HepG2 (cell line): ENCODE measurements around the gene RAMP3. TPM values are rescaled to one million over a fixed set of nuclear protein-coding genes. Genes with fewer than 3 reads are reported as not detected.

Experiments
- ATAC-seq: fragments of 200-7000 bp; cut with Tn5 transposase; 3 replicates; pipeline ENCODE4 v1.9.1; 2020; ENCODE audit warnings: mild to moderate bottlenecking, moderate library complexity
- BruUV-seq: library from RNA; stranded (reverse); fragments of 400-500 nt; replicated peaks from 2 replicates; lab custom pipeline; 2021; lab: Mats Ljungman, UMichigan
- CTCF ChIA-PET: fragments of 300-600 bp; formaldehyde crosslinking; extraction: SDS; loops from one replicate; lab custom pipeline; 2021; ENCODE audit warnings: low total read pairs, inconsistent platforms, low intra/inter-chr PET ratio; lab: Yijun Ruan, JAX
- POLR2A ChIA-PET: fragments of 350-600 bp; sonication (Branson Sonifier 250); formaldehyde crosslinking; loops from one replicate; lab custom pipeline; 2020; ENCODE audit warnings: antibody characterized with exemption, inconsistent platforms; lab: Yijun Ruan, JAX
- DNase-seq: peaks from one replicate; pipeline ENCODE4 v3.0.0-alpha.2; 2015; ENCODE audit warnings: low spot score
- FAIRE-seq: peaks from 3 replicates; lab custom pipeline; 2011; peaks lifted over from hg19 to GRCh38; lab: Jason Lieb, UNC
- H2AFZ ChIP-seq: one replicate; pipeline ENCODE4 v1.6.1; 2011; ENCODE audit warnings: low read length, inconsistent platforms
- H3K27ac ChIP-seq: fragments of 300-600 bp; 3 replicates; pipeline ENCODE4 v1.8.0; 2011; ENCODE audit warnings: mixed run types, mild to moderate bottlenecking, mixed read lengths, low read length, inconsistent platforms; ENCODE audit not compliant: insufficient read depth; ENCODE audit errors: extremely low read length
- H3K27me3 ChIP-seq, 2 experiments: fragments of 200-600 bp in 1 of 2; 2 replicates in 1 of 2; 3 replicates in 1 of 2; pipeline versions ENCODE4 v1.6.0 to v1.8.0; 2011; ENCODE audit warnings: low read length in 2 of 2, mild to moderate bottlenecking in 2 of 2, moderate library complexity in 2 of 2, inconsistent platforms in 1 of 2; ENCODE audit not compliant: insufficient read depth in 2 of 2, control insufficient read depth in 1 of 2
- H3K36me3 ChIP-seq, 2 experiments: fragments of 200-600 bp in 1 of 2; replicated peaks in 1 of 2; 2 replicates in 1 of 2; 3 replicates in 1 of 2; pipeline versions ENCODE4 v1.5.1 to v1.8.0; 2011; ENCODE audit warnings: low read length in 2 of 2, inconsistent platforms in 1 of 2; ENCODE audit not compliant: insufficient read depth in 2 of 2, control insufficient read depth in 1 of 2
- H3K4me1 ChIP-seq: 2 replicates; pipeline ENCODE4 v1.5.1; 2012; ENCODE audit warnings: low read length, inconsistent platforms; ENCODE audit not compliant: insufficient read depth
- H3K4me2 ChIP-seq: 2 replicates; pipeline ENCODE4 v1.6.0; 2011; ENCODE audit warnings: low read depth, low read length, inconsistent platforms
- H3K4me3 ChIP-seq, 3 experiments: fragments of 200-600 bp in 1 of 3; sonication (generic), shearing (Covaris generic) in 1 of 3; replicated peaks in 1 of 3; 2 replicates each; pipeline ENCODE4 v1.5.1; 2011 to 2016; ENCODE audit warnings: low read length in 3 of 3, inconsistent platforms in 2 of 3, low read depth in 2 of 3, mild to moderate bottlenecking in 2 of 3, control low read depth in 1 of 3, mixed read lengths in 1 of 3; ENCODE audit not compliant: insufficient read depth in 1 of 3
- H3K79me2 ChIP-seq: one replicate; pipeline ENCODE4 v1.6.1; 2011; ENCODE audit warnings: low read length, inconsistent platforms; ENCODE audit not compliant: insufficient read depth
- H3K9ac ChIP-seq: 2 replicates; pipeline ENCODE4 v1.6.0; 2011; ENCODE audit warnings: mild to moderate bottlenecking, low read depth, low read length, inconsistent platforms; ENCODE audit not compliant: insufficient read depth
- H3K9me3 ChIP-seq: 2 replicates; pipeline ENCODE4 v1.5.1; 2012; ENCODE audit warnings: mild to moderate bottlenecking, low read length
- H4K20me1 ChIP-seq: 2 replicates; pipeline ENCODE4 v1.6.0; 2011; ENCODE audit warnings: inconsistent platforms, mild to moderate bottlenecking, low read length, moderate library complexity; ENCODE audit not compliant: insufficient read depth
- ATM ChIP-seq: fragments of 450-650 bp; IDR thresholded peaks from 2 replicates; pipeline ENCODE4 v1.7.1; 2017; ENCODE audit warnings: mild to moderate bottlenecking, borderline replicate concordance
- FOXC1 ChIP-seq: sonication (generic); formaldehyde crosslinking; IDR thresholded peaks from 2 replicates; pipeline ENCODE4 v1.8.0; 2022; ENCODE audit warnings: mild to moderate bottlenecking, missing genetic modification reagents, borderline replicate concordance
- FOXO1 ChIP-seq: sonication (generic); formaldehyde crosslinking; IDR thresholded peaks from 2 replicates; pipeline ENCODE4 v1.4.0; 2020; ENCODE audit warnings: missing genetic modification reagents
- IKZF1 ChIP-seq: fragments of 450-650 bp; IDR thresholded peaks from 2 replicates; pipeline ENCODE4 v1.7.1; 2016
- JUNB ChIP-seq: sonication (generic); formaldehyde crosslinking; IDR thresholded peaks from 2 replicates; pipeline ENCODE4 v1.8.0; 2022; ENCODE audit warnings: missing genetic modification reagents, mild to moderate bottlenecking, borderline replicate concordance
- MAFG ChIP-seq: sonication (generic); formaldehyde crosslinking; IDR thresholded peaks from 2 replicates; pipeline ENCODE4 v1.5.1; 2020; ENCODE audit warnings: mild to moderate bottlenecking, missing genetic modification reagents
- NR2F6 ChIP-seq, 2 experiments: IDR thresholded peaks; 2 replicates each; pipeline ENCODE4 v1.6.1; 2016; ENCODE audit warnings: antibody characterized with exemption in 1 of 2, mild to moderate bottlenecking in 1 of 2
- SNAPC2 ChIP-seq: sonication (generic); formaldehyde crosslinking; IDR thresholded peaks from 2 replicates; pipeline ENCODE4 v1.8.1; 2022; ENCODE audit warnings: mild to moderate bottlenecking, missing genetic modification reagents
- SRF ChIP-seq: IDR thresholded peaks from 2 replicates; pipeline ENCODE4 v1.6.1; 2011; ENCODE audit warnings: mild to moderate bottlenecking, low read depth, low read length, moderate library complexity
- STAT5B ChIP-seq: sonication (generic); formaldehyde crosslinking; IDR thresholded peaks from 2 replicates; pipeline ENCODE4 v1.4.0; 2020; ENCODE audit warnings: missing genetic modification reagents
- ZNF329 ChIP-seq: sonication (generic); formaldehyde crosslinking; IDR thresholded peaks from 2 replicates; pipeline ENCODE4 v1.9.0; 2021; ENCODE audit warnings: low read depth, mild to moderate bottlenecking, missing genetic modification reagents
- ZNF331 ChIP-seq: sonication (generic); formaldehyde crosslinking; IDR thresholded peaks from 2 replicates; pipeline ENCODE4 v1.4.0; 2020; ENCODE audit warnings: missing genetic modification reagents
- ZNF570 ChIP-seq: sonication (generic); formaldehyde crosslinking; IDR thresholded peaks from 2 replicates; pipeline ENCODE4 v1.4.0; 2020; ENCODE audit warnings: mild to moderate bottlenecking, missing genetic modification reagents, borderline replicate concordance
- WGBS: methylation state at CpG from one replicate; pipeline ENCODE4 v1.1.6; 2017; ENCODE audit warnings: low lambda C conversion rate; 5-methylcytosine and 5-hydroxymethylcytosine counted together
- in situ Hi-C: cut with HindIII; loops from 2 replicates; pipeline ENCODE4 v1.10.0; 2017; ENCODE audit warnings: low pct_unique_long_range_greater_than_20kb; ENCODE audit not compliant: extremely low pct_ligation_motif_present
- intact Hi-C: fragments of 100-400 bp; cut with micrococcal nuclease; formaldehyde crosslinking; loops from one replicate; pipeline ENCODE4 v1.10.0; 2022; ENCODE audit not compliant: unreplicated experiment
- polyA plus RNA-seq, 8 experiments: library from polyadenylated mRNA; depleted of rRNA in 3 of 8; stranded (reverse) in 7 of 8; unstranded in 1 of 8; fragments of >200 nt; fragmentation: Illumina TruSeq in 4 of 8; extraction: Trizol in 4 of 8; gene quantifications; 2 replicates each; pipeline versions ENCODE4 v1.2.1 to v1.2.3, GENCODE V29; 2011 to 2016; ENCODE audit warnings: low read depth in 4 of 8, missing spikeins in 1 of 8, mixed read lengths in 1 of 8; ENCODE audit not compliant: insufficient read depth in 1 of 8
- total RNA-seq, 5 experiments: library from RNA; depleted of rRNA; stranded (reverse); fragments of >200 nt; fragmentation: Illumina TruSeq; extraction: Trizol; gene quantifications; 2 replicates each; pipeline ENCODE4 v1.2.3, GENCODE V29; 2016; ENCODE audit warnings: low read depth in 1 of 5
- TF ChIP-seq, protein P1 (sequence below): sonication (generic); formaldehyde crosslinking; IDR thresholded peaks from 2 replicates; pipeline ENCODE4 v1.4.0; 2020; ENCODE audit warnings: missing genetic modification reagents, borderline replicate concordance
- TF ChIP-seq, protein P2 (sequence below): sonication (generic); formaldehyde crosslinking; IDR thresholded peaks from 2 replicates; pipeline ENCODE4 v1.8.0; 2022; ENCODE audit warnings: mild to moderate bottlenecking, missing genetic modification reagents
- TF ChIP-seq, protein P3 (sequence below): sonication (generic); formaldehyde crosslinking; IDR thresholded peaks from 2 replicates; pipeline ENCODE4 v1.4.0; 2020; ENCODE audit warnings: missing genetic modification reagents, mild to moderate bottlenecking, borderline replicate concordance

Gene RAMP3
- total and polyA plus RNA-seq, 2 of the 13 experiments (the other 11 are each of a cell fraction or from before 2014, with no cell fraction given): not detected

DNA sequence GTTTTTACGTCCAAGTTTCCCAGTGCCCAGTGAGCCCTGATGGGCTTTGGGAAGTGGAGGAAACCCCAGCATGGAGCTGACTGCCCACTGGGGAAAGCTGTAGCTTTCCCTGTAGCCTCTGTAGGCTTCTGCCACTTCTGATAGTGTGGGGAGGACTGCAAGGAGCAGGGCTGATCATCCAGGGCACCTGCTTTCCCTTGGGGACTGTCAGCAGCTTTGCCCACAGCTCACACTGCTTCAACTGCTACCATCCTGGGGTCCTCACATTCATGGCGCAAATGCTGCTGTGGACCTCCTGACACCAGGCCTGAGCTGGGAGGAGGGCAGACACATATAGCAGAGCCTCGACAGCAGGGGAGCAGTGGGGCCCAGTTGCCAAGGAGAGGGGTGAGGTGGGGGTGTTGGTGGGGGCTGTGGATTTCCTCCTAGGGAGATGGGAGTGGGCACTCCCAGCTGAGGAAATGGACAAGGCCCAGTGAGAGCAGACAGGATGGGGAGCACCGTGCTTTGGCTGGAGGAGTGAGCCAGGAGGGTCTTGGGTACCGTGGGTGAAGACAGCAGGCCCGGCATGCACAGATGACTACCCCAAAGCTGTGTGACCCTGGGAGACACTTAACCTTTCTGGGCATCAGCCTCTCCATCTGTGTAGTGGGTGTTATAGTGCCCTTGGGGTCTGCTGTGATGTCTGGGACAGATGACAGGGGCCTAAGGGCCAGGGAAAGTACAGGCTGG, 16.2 kb downstream of the RAMP3 start:
- ChIA-PET POLR2A (no interaction called here), CTCF (no interaction called here)
- no peaks in the 10 kb centered on the region for H3K9me3 ChIP-seq
- H3K9ac ChIP-seq: no peak overlapping the region
- BruUV-seq: no TSS peak
- H3K79me2 ChIP-seq: no peaks in the 10 kb centered on the region
- in situ Hi-C loops: loop anchor here (25.0 kb wide), 1 partner anchor 414 kb away; no protein-coding TSS in a partner anchor
- FAIRE-seq (no peak), ATAC-seq (no peak), DNase-seq (no peak)
- H3K4me1 ChIP-seq: no peaks in the 10 kb centered on the region
- H3K4me2 ChIP-seq: no peak overlapping the region
- H2AFZ ChIP-seq: no peak overlapping the region
- H3K36me3 ChIP-seq: no peaks in the 10 kb centered on the region
- no peak overlapping the region for H3K27ac ChIP-seq
- H4K20me1 ChIP-seq: no peaks in the 10 kb centered on the region
- H3K4me3 ChIP-seq: no peak overlapping the region
- peaks cover 1 to 12% of the 10 kb centered on the region in 2 experiments; a peak in 3 of 5 replicates for H3K27me3 ChIP-seq
- WGBS: 19% methylated on average over 3 of the region's 6 CpGs
- intact Hi-C loops: no loop called here
- TF ChIP-seq FOXO1 (CRISPR knock-in tag) (no peak), MAFG (no peak), SRF (no peak), FOXC1 (no peak), ATM (no peak), STAT5B (CRISPR knock-in tag) (no peak), NR2F6 (IDR thresholded peaks at IDR 0.05) (no peak), NR2F6 (CRISPR knock-in tag; IDR thresholded peaks at IDR 0.05) (no peak), ZNF570 (CRISPR knock-in tag) (no peak), ZNF329 (CRISPR knock-in tag) (no peak), ZNF331 (CRISPR knock-in tag) (no peak), SNAPC2 (CRISPR knock-in tag) (no peak), JUNB (no peak), IKZF1 (no peak)
- TF ChIP-seq, protein P1, sequence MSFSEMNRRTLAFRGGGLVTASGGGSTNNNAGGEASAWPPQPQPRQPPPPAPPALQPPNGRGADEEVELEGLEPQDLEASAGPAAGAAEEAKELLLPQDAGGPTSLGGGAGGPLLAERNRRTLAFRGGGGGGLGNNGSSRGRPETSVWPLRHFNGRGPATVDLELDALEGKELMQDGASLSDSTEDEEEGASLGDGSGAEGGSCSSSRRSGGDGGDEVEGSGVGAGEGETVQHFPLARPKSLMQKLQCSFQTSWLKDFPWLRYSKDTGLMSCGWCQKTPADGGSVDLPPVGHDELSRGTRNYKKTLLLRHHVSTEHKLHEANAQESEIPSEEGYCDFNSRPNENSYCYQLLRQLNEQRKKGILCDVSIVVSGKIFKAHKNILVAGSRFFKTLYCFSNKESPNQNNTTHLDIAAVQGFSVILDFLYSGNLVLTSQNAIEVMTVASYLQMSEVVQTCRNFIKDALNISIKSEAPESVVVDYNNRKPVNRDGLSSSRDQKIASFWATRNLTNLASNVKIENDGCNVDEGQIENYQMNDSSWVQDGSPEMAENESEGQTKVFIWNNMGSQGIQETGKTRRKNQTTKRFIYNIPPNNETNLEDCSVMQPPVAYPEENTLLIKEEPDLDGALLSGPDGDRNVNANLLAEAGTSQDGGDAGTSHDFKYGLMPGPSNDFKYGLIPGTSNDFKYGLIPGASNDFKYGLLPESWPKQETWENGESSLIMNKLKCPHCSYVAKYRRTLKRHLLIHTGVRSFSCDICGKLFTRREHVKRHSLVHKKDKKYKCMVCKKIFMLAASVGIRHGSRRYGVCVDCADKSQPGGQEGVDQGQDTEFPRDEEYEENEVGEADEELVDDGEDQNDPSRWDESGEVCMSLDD (CRISPR knock-in tag): no peak
- TF ChIP-seq, protein P2, sequence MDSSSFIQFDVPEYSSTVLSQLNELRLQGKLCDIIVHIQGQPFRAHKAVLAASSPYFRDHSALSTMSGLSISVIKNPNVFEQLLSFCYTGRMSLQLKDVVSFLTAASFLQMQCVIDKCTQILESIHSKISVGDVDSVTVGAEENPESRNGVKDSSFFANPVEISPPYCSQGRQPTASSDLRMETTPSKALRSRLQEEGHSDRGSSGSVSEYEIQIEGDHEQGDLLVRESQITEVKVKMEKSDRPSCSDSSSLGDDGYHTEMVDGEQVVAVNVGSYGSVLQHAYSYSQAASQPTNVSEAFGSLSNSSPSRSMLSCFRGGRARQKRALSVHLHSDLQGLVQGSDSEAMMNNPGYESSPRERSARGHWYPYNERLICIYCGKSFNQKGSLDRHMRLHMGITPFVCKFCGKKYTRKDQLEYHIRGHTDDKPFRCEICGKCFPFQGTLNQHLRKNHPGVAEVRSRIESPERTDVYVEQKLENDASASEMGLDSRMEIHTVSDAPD (CRISPR knock-in tag): no peak
- TF ChIP-seq, protein P3, sequence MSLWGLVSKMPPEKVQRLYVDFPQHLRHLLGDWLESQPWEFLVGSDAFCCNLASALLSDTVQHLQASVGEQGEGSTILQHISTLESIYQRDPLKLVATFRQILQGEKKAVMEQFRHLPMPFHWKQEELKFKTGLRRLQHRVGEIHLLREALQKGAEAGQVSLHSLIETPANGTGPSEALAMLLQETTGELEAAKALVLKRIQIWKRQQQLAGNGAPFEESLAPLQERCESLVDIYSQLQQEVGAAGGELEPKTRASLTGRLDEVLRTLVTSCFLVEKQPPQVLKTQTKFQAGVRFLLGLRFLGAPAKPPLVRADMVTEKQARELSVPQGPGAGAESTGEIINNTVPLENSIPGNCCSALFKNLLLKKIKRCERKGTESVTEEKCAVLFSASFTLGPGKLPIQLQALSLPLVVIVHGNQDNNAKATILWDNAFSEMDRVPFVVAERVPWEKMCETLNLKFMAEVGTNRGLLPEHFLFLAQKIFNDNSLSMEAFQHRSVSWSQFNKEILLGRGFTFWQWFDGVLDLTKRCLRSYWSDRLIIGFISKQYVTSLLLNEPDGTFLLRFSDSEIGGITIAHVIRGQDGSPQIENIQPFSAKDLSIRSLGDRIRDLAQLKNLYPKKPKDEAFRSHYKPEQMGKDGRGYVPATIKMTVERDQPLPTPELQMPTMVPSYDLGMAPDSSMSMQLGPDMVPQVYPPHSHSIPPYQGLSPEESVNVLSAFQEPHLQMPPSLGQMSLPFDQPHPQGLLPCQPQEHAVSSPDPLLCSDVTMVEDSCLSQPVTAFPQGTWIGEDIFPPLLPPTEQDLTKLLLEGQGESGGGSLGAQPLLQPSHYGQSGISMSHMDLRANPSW: no peak
